ENCODE data around the gene PRPF18. TPM values are rescaled to one million over a fixed set of nuclear protein-coding genes. Genes with fewer than 3 reads are reported as not detected.

PRPF18 gene
- polyA plus RNA-seq, 2 of the 4 experiments (the other 2 are of a cell fraction): 22.3 to 39.6 TPM

DNA sequence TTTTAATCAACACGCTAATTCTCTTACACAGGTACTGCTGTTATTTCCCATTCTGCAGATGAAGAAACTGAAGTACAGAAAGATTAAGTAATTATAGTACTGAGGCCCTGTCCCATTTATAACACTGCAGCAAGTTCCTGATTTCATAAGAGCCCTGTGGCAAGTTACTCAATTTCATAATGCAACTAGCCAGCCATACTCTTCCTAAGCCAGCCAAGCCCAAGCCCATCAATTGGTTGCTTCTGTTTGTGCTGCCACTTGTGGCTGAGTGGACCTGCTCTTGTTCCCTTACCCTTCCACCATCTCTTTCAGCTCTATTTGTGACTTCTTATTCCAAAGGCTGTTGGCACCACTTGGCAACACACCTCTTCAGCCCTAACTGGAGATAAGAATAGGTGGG, 19.7 kb upstream of the PRPF18 start:
- peaks cover 6% of the 10 kb centered on the region; the same call in 1 of the 3 replicates for H3K9me3 ChIP-seq
- no peak overlapping the region for H3K4me3 ChIP-seq
- no peak overlapping the region for H3K4me2 ChIP-seq
- POLR2A ChIA-PET: no interaction called here
- ATAC-seq: no peak
- H3K4me1 ChIP-seq: no peaks in the 10 kb centered on the region
- no peak for FAIRE-seq
- CTCF ChIA-PET: no interaction called here
- 47% methylated on average over 1 of the region's 1 CpG for WGBS (ENCODE audit: missing lambda C conversion rate)
- no peak for DNase-seq (ENCODE audit: low read depth in 1 of 2, low spot score in 1 of 2)
- TF ChIP-seq NPAS2 (CRISPR knock-in tag; IDR thresholded peaks at IDR 0.05; ENCODE audit: borderline replicate concordance) (no peak), JUN (IDR thresholded peaks at IDR 0.05) (no peak), CBX2 (IDR thresholded peaks at IDR 0.05; ENCODE audit: borderline replicate concordance, low read depth) (no peak), FOXS1 (CRISPR knock-in tag; IDR thresholded peaks at IDR 0.05) (no peak), MAZ (IDR thresholded peaks at IDR 0.05; ENCODE audit: borderline replicate concordance, low read depth, low read length) (no peak), ATOH8 (CRISPR knock-in tag; IDR thresholded peaks at IDR 0.05; ENCODE audit: low read depth) (no peak), NFE2L2 (conservative IDR thresholded peaks at IDR 0.05; ENCODE audit: low read length) (no peak), HDAC2 (IDR thresholded peaks at IDR 0.05) (no peak), CHD4 (IDR thresholded peaks at IDR 0.05; ENCODE audit: borderline replicate concordance) (no peak), USF2 (IDR thresholded peaks at IDR 0.05) (no peak), MAFK (IDR thresholded peaks at IDR 0.05; ENCODE audit: partially characterized antibody) (no peak), ELK1 (IDR thresholded peaks at IDR 0.05; ENCODE audit: low read depth, low read length) (no peak), RFX5 (IDR thresholded peaks at IDR 0.05) (no peak), ZNF302 (CRISPR knock-in tag; IDR thresholded peaks at IDR 0.05) (no peak), HOXB13 (CRISPR knock-in tag; IDR thresholded peaks at IDR 0.05; ENCODE audit: low read depth) (no peak), ZSCAN20 (CRISPR knock-in tag; IDR thresholded peaks at IDR 0.05) (no peak), BHLHE40 (IDR thresholded peaks at IDR 0.05; ENCODE audit: low read depth, low read length) (no peak), EHF (CRISPR knock-in tag; IDR thresholded peaks at IDR 0.05) (no peak)
- TF ChIP-seq, protein P1, sequence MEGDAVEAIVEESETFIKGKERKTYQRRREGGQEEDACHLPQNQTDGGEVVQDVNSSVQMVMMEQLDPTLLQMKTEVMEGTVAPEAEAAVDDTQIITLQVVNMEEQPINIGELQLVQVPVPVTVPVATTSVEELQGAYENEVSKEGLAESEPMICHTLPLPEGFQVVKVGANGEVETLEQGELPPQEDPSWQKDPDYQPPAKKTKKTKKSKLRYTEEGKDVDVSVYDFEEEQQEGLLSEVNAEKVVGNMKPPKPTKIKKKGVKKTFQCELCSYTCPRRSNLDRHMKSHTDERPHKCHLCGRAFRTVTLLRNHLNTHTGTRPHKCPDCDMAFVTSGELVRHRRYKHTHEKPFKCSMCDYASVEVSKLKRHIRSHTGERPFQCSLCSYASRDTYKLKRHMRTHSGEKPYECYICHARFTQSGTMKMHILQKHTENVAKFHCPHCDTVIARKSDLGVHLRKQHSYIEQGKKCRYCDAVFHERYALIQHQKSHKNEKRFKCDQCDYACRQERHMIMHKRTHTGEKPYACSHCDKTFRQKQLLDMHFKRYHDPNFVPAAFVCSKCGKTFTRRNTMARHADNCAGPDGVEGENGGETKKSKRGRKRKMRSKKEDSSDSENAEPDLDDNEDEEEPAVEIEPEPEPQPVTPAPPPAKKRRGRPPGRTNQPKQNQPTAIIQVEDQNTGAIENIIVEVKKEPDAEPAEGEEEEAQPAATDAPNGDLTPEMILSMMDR (IDR thresholded peaks at IDR 0.05): no peak
- TF ChIP-seq, protein P2, sequence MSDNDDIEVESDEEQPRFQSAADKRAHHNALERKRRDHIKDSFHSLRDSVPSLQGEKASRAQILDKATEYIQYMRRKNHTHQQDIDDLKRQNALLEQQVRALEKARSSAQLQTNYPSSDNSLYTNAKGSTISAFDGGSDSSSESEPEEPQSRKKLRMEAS (IDR thresholded peaks at IDR 0.05): no peak
- H3K27ac ChIP-seq: no peak overlapping the region

- ChIA-PET CTCF (no interaction called here), POLR2A (no interaction called here)
- Histone ChIP-seq H3K4me2 (no peak overlapping the region), H3K9me3 (no peaks in the 10 kb centered on the region), H3K4me3 (no peak overlapping the region), H3K27ac (no peak overlapping the region), H3K4me1 (no peaks in the 10 kb centered on the region)
- DNase-seq (ENCODE audit: low read depth in 1 of 2, low spot score in 1 of 2): no peak
- FAIRE-seq: no peak
- ATAC-seq: no peak
- 31% methylated on average over 5 of the region's 5 CpGs for WGBS (ENCODE audit: missing lambda C conversion rate)
- TF ChIP-seq POLR2AphosphoS2 (conservative IDR thresholded peaks at IDR 0.05; ENCODE audit: low read length) (no peak), MAZ (IDR thresholded peaks at IDR 0.05; ENCODE audit: borderline replicate concordance, low read depth, low read length) (no peak), NFE2L2 (conservative IDR thresholded peaks at IDR 0.05; ENCODE audit: low read length) (no peak), EHF (CRISPR knock-in tag; IDR thresholded peaks at IDR 0.05) (no peak), HEYL (CRISPR knock-in tag; IDR thresholded peaks at IDR 0.05) (no peak), HOXA7 (CRISPR knock-in tag; IDR thresholded peaks at IDR 0.05) (no peak), BHLHE40 (IDR thresholded peaks at IDR 0.05; ENCODE audit: low read depth, low read length) (no peak), RARB (CRISPR knock-in tag; IDR thresholded peaks at IDR 0.05) (no peak), ELK1 (IDR thresholded peaks at IDR 0.05; ENCODE audit: low read depth, low read length) (no peak)
- TF ChIP-seq, protein P1 (IDR thresholded peaks at IDR 0.05): no peak
- TF ChIP-seq, protein P3, sequence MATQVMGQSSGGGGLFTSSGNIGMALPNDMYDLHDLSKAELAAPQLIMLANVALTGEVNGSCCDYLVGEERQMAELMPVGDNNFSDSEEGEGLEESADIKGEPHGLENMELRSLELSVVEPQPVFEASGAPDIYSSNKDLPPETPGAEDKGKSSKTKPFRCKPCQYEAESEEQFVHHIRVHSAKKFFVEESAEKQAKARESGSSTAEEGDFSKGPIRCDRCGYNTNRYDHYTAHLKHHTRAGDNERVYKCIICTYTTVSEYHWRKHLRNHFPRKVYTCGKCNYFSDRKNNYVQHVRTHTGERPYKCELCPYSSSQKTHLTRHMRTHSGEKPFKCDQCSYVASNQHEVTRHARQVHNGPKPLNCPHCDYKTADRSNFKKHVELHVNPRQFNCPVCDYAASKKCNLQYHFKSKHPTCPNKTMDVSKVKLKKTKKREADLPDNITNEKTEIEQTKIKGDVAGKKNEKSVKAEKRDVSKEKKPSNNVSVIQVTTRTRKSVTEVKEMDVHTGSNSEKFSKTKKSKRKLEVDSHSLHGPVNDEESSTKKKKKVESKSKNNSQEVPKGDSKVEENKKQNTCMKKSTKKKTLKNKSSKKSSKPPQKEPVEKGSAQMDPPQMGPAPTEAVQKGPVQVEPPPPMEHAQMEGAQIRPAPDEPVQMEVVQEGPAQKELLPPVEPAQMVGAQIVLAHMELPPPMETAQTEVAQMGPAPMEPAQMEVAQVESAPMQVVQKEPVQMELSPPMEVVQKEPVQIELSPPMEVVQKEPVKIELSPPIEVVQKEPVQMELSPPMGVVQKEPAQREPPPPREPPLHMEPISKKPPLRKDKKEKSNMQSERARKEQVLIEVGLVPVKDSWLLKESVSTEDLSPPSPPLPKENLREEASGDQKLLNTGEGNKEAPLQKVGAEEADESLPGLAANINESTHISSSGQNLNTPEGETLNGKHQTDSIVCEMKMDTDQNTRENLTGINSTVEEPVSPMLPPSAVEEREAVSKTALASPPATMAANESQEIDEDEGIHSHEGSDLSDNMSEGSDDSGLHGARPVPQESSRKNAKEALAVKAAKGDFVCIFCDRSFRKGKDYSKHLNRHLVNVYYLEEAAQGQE (IDR thresholded peaks at IDR 0.05): no peak
Observed at GRCh38 chr10:13571541-13571940, 15.2 kb upstream of the PRPF18 start.

All from A549 (cell line).